ENCODE measurements around the gene GALM.
"Not testable (repeated sequence)": the region's sequence is repeated elsewhere in the genome, so short reads cannot be mapped to it uniquely, and the experiment has no call there.

The GALM gene

DNA sequence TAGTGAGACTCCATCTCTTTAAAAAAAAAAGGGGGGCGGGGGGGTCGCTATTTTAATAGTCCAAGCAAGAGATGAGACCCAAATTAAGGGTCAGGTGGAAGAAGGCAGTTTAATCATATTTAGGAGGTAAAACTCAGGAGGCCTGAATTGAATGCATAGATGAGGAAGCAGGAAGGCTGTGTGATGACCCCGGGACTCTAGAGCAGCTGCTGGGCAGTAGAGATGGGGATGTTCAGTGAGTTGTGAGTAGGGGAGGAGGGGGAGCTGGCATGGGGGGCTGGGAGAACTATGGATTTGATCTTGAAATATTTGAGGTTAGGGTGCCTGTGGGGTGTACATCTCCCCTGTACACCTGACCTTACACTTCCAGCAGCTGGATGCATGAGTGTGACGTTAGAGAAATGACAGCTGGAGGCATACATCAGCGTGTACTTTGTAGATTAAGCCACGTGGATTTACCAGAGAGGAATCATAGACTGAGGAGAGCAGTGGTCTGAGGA, 41.0 kb downstream of the GALM start:
- no peak overlapping the region for H3K4me2 ChIP-seq (ENCODE audit: low read length)

GRCh38 chr2:38708491-38708890, 42.6 kb downstream of the GALM start:
- H3K27me3 ChIP-seq (ENCODE audit: control insufficient read depth, insufficient read depth, low read length); H3K4me3 ChIP-seq (ENCODE audit: low read depth, low read length); H3K79me2 ChIP-seq; H3K4me1 ChIP-seq; H3K27ac ChIP-seq; H3K9me3 ChIP-seq (ENCODE audit: control insufficient read depth, low read length); H3K4me2 ChIP-seq (ENCODE audit: low read length); H3K9ac ChIP-seq; H2AFZ ChIP-seq; H3K36me3 ChIP-seq (ENCODE audit: control insufficient read depth, insufficient read depth, low read length): not testable (repeated sequence)

More for the DNA sequence above, 41.0 kb downstream of the GALM start:
- peaks cover 7% of the 10 kb centered on the region for H3K79me2 ChIP-seq
- no peak for TF ChIP-seq CTCF (IDR thresholded peaks at IDR 0.05)
- no peak overlapping the region for H3K27ac ChIP-seq
- no peak overlapping the region for H2AFZ ChIP-seq
- H3K4me3 ChIP-seq (ENCODE audit: low read depth, low read length), result no peak overlapping the region
- H3K36me3 ChIP-seq (ENCODE audit: control insufficient read depth, insufficient read depth, low read length), result no peaks in the 10 kb centered on the region
- peaks cover 4% of the 10 kb centered on the region for H3K4me1 ChIP-seq
- H3K9me3 ChIP-seq (ENCODE audit: control insufficient read depth, low read length), result no peaks in the 10 kb centered on the region
- H3K9ac ChIP-seq, result no peak overlapping the region
- H3K27me3 ChIP-seq (ENCODE audit: control insufficient read depth, insufficient read depth, low read length), result no peaks in the 10 kb centered on the region

DNA sequence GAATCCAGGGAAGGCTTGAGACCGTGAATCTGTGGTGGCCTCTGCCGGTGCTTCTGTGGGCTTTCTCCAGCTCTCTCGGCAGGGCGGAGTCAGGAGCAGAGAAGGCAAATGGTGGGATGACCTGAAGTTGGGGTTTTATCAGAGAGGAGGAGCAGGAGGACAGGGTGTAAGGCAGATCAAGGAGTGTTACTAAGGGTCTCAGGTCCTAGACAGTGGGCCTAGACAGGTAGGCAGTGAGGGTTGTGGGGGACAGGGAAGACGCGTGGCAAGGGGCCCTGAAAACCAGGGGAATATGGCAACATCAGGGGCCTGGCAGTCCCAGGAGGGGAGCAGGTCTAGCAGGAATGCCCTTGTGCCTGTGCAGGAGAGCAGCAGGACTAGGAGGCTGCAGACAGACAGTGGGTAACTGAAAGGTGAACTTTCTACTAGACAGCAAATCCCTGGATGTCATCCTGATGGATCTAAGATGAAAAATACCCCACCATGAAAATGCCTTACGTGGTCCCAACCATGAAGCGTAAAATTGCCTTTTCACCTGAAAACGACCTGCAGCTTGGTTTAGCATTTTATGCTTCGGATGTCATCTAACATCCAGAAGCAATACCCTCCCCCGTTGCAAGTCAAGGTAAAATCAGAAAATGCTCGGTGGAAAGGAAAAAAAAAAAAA, 43.1 kb downstream of the GALM start:
- Histone ChIP-seq H3K79me2 (peaks cover 3% of the 10 kb centered on the region), H3K9me3 (ENCODE audit: control insufficient read depth, low read length) (no peaks in the 10 kb centered on the region), H3K9ac (no peak overlapping the region), H3K27me3 (ENCODE audit: control insufficient read depth, insufficient read depth, low read length) (no peaks in the 10 kb centered on the region), H3K4me3 (ENCODE audit: low read depth, low read length) (no peak overlapping the region), H3K4me1 (peaks cover 4% of the 10 kb centered on the region), H3K27ac (no peak overlapping the region), H3K36me3 (ENCODE audit: control insufficient read depth, insufficient read depth, low read length) (no peaks in the 10 kb centered on the region), H3K4me2 (ENCODE audit: low read length) (no peak overlapping the region), H2AFZ (no peak overlapping the region)
- no peak for TF ChIP-seq CTCF (IDR thresholded peaks at IDR 0.05)

GRCh38 chr2:38709567-38710194, 43.8 kb downstream of the GALM start:
- Histone ChIP-seq H3K36me3 (ENCODE audit: control insufficient read depth, insufficient read depth, low read length) (no peaks in the 10 kb centered on the region), H3K9ac (no peak overlapping the region), H3K4me1 (peaks cover 4% of the 10 kb centered on the region), H3K4me2 (ENCODE audit: low read length) (no peak overlapping the region), H3K9me3 (ENCODE audit: control insufficient read depth, low read length) (no peaks in the 10 kb centered on the region), H3K27me3 (ENCODE audit: control insufficient read depth, insufficient read depth, low read length) (no peaks in the 10 kb centered on the region), H2AFZ (no peak overlapping the region), H3K27ac (no peak overlapping the region), H3K79me2 (peaks cover 1% of the 10 kb centered on the region), H3K4me3 (ENCODE audit: low read depth, low read length) (no peak overlapping the region)
- no peak for TF ChIP-seq CTCF (IDR thresholded peaks at IDR 0.05)

DNA sequence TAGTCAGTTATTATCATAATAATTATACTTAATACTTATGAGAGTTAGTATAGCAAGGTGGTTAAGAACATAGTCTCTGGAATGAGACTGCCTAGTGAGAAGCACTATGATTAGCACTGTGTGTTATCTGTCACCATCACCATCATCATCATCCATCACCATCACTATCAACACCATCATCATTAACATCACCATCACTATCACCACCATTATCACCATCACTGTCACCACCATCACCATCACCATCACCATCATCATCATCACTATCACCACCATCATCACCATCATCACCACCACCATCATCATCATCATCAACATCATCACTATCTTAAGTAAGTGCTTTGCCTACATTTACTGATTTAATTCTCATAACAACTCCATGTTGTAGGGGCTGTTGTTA, 45.6 kb downstream of the GALM start:
- no peak for TF ChIP-seq CTCF (IDR thresholded peaks at IDR 0.05)
- no peaks in the 10 kb centered on the region for H3K27me3 ChIP-seq (ENCODE audit: control insufficient read depth, insufficient read depth, low read length)
- H2AFZ ChIP-seq, result no peak overlapping the region
- no peaks in the 10 kb centered on the region for H3K79me2 ChIP-seq
- no peak overlapping the region for H3K4me3 ChIP-seq (ENCODE audit: low read depth, low read length)
- no peak overlapping the region for H3K9ac ChIP-seq
- peaks cover 4% of the 10 kb centered on the region for H3K4me1 ChIP-seq
- no peaks in the 10 kb centered on the region for H3K36me3 ChIP-seq (ENCODE audit: control insufficient read depth, insufficient read depth, low read length)
- H3K9me3 ChIP-seq (ENCODE audit: control insufficient read depth, low read length), result no peaks in the 10 kb centered on the region
- no peak overlapping the region for H3K4me2 ChIP-seq (ENCODE audit: low read length)
- no peak overlapping the region for H3K27ac ChIP-seq

Measured in parathyroid adenoma (tissue), 2 donors.